Activated CD4-positive, CD25-positive, alpha-beta regulatory T cell treated with anti-CD3 and anti-CD28 coated beads, Interleukin-2, amount 50 U/mL, for 72 hours (primary cell): ENCODE results near the gene HAUS3.
"Not testable (repeated sequence)": the region's sequence is repeated elsewhere in the genome, so short reads cannot be mapped to it uniquely, and the experiment has no call there.

Experiments
- DNase-seq: peaks from one replicate; pipeline ENCODE4 v3.0.0; 2021

Gene HAUS3

DNA sequence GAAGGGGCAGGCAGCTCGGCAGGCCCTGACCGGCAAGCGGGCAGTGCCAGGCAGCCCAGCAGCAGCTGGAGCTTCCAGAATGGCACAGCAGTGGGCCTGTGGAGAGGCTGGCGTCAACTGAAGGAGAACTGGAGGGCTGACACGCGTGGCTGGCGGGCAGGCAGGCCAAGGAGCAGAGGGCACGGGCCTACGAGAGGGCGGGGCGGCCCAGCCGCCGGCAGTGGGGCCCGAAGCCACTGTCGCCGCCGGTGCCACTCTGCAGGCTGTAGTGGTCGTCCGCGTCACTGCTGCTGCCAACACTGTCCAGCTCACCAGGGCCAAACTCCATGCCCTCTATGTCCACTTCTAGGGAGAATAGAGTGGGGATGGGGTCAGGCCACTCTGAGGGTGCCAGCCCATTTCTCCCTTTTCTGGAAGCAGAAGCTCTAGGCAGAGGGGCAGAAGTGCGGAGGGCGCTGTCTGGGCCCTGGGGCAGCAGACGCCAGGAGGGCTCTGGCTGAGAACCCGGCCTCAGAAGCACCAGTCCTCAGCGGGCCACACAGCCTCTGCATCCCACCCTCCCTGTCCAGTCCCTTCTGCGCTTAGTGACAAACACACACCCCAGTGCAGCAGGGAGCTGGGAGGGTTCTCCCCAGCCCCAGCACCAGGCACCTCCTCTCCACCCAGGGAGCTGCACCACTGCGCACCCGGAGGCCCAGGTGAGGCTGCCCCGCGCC lies 8.6 kb upstream of the HAUS3 start:
- no peak for DNase-seq

DNA sequence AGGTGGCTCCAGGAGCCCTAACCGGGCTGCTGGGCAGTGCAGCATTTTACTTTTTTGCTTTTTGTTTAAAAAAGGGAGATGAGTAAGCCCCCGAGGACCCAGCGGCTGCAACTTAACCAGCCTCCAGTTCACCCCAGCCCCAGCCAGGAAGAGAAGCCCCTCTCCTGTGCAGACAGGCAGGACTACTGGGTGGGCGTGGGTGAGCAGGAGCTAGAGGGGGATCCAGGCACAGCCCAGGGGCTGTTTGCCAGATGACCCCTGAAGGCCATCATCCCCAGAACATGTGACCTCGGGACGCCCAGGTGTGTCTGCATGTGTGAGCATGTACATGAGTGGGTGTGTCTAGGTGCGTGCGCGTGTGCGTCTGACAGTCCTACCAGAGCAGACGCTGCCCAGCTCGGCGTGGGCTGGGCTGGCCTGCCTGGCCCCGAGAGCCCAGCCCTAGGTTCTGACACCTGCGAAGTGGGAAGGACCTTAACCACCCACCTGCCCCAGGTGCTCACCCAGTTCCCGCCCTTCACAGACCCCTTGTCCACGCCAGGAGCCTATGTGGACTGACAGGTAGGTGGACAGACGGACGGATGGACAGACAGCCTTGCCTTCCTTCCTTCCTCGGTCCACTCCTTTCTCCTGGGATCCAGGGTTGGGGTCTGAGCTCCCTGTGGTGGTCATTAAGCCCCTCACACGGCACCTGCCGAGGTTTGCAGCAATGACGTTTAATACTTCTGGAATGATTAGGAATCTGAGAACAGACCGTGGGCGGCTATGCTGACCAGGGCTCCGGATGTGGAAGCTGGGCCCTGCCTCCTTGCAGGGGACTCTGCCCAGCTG lies 7.8 kb upstream of the HAUS3 start:
- no peak for DNase-seq

DNA sequence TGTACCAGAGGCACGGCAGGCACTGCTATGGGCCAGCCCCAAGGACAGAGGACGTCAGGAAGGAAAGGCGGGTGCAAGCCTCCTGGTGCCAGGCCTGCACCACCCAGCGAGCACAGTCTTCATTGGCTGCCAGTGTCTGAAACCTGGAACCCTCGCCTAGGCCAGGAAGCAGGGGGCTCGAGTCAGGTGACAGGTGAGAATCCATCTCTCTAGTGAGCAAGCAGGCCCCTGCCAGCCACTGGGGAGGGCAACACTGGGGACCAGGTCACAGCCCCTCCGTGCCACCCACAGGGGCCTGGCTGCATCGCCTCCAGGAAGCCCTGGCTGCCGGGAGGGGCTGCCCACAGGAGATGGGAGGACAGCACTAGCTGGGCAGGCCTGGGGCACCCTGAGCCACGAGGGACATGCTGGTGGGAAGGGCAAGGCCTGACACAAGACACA lies 6.9 kb upstream of the HAUS3 start:
- DNase-seq, result no peak

DNA sequence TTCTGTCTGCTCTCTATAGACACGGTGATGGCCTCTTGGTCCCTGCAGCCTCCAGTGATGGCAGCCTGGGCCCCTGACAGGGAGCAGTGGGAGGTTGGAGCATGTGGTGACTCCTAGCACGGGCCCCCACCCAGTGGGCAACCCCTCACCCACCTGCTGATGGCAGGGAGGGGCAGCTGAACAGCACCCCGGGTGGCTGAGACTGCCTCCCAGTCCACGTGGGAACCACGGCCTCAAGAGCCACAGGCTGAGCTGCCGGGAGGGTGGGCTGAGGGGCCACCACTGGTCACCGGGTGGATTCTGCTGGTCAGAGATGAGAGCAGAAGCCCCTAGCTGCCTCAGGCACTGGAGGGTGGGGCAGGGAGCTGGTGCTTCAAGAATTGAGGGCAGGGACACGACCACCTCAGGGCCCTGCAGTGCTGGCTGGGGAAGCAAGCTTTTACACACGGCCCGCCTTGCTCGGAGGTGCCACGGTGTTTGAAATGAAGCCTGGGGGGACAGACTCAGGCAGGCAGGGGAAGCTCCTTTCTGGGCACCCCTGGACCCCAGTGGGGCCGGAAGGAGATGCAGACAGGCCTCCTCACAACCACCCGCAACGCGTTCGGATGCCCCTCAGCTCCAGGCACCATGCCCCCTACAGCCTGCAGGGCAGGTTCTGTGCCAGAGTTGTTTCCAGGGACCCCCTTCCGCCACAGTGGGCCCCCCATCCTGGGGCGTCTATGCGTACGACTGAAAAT lies 6.3 kb upstream of the HAUS3 start:
- DNase-seq, result no peak

DNA sequence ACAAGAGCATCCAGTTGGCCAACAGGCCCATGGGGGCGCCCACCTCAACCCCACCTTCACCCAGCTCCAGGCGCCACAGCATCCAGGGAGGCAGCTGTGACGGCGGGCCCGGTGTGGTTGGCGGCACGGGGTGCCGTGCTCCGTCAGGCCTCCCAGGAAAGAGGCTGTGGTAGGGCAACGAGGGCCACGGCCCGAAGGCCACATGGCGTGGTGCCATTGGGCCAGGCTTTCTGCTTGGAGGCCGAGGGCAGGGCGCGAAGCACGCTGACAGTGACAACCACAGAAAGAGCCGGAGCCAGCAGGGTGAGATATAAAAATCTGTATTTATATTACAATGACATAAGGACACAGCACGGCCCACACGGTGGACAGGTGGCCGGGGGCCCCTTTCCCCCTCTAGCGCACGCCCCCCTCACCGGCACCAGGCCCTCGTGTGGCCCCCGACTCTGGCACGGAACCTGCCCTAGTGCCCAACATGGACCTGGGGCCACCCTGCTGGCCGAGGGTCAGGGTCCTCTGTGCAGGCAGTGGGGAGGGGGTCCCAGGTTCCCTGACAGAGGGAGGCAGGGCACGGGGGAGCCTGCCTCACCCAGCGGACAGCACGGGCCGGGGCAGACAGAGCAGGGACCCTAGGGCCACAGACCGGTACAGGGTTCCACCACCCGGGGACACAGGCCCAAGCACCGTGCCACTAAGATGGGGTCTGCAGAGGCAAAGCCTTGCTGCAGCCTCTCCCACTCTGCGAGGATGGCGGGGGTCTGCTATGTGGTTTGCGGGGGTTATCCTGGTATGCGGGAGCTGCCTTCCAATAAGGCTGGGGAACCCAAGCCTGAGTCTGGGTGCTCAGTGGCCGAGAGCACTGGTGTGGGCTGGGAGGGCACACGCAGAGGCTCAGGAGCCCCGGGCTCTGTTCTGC lies 5.5 kb upstream of the HAUS3 start:
- no peak for DNase-seq

DNA sequence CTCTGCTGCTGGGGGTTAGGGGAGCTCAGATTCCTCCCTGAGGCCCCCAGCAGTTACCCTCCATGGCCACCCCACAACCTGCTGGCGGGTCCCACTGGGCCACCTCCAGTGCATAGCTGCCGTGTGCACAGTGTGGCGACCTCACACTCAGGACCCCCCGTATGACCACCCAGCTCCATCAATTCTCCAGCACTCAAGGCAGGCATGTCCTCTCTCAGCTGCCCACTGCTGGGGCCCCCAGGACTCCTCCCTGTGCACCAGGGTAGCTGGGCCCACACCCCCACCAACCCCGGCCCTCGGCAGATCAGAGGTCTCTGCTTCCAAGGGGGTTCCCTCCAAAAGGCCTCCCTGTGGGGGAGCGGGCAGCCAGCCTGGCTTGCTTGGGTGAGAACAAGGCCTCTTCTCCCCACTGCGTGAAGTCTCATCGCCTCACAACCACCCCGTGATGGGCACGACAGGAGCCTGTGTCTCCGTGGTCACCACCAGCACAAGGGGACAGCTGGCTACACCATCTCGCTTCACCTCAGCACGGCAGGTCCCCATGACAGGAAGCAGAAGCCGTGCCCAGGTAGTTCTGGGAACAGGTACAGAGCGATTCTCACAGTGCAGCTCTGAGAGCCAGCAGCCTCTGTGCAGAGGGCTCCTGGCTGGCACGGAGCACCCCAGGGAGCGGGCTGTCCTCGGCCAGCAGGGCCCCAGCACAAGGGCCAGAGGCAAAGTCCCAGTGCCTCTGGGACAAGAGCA lies 4.6 kb upstream of the HAUS3 start:
- no peak for DNase-seq

DNA sequence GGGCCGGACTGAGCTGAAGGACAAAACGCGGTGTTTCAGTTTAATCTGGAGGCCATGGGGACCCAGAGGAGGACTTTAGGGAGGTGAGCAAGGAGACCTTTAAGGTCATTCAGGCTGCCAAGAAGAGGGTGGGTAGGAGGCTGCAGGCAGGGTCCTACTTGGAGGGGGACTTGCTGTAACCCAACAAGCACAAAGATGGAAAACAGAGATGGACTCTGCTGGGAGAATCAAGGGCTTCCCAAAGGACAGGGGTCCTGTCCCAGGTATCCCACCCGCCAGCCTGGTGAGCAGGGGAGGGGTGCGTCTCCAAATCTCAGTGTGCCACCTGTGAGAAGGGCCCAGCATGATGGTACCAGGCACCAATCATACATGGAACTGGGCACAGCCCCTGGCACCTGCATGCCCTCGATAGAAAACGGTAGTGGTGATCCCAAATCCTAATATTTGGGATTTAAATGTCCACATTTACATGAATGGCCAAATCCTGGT lies 3.9 kb upstream of the HAUS3 start:
- no peak for DNase-seq

DNA sequence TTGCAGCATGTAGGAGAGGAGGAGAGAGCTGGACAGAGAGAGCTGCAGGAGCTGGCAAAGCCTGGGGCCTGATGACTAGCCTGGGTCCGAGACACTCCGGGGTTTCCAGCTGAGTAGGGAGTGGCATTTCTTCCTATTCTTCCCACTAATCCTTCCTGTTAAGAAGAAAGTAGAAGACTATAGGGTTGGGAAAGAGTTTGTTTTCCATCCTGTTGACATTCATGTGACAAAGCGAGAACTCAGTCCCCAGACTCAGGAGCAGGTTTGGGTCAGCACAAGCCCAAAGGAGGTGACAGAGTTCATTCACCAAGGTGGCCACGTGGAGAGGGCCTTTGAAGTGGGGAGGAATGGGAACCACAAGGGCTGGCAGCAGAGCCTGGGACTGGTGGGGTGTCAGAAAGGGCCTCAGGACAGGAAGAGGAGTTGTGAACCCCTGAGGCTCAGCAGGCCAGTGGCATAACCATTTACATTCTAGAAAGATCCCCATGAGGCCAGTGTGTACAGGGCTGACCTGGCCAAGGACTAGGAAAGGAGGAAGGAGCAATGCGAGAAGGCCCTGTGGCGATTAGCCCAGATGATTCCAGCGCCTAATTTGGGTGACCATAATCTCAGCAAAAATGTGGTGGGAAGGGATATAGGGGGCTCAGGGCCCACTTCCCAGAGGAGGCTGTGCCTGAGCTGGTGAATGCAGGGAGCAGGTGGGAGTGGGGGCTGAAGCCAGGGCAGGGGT lies 3.3 kb upstream of the HAUS3 start:
- DNase-seq, result no peak

DNA sequence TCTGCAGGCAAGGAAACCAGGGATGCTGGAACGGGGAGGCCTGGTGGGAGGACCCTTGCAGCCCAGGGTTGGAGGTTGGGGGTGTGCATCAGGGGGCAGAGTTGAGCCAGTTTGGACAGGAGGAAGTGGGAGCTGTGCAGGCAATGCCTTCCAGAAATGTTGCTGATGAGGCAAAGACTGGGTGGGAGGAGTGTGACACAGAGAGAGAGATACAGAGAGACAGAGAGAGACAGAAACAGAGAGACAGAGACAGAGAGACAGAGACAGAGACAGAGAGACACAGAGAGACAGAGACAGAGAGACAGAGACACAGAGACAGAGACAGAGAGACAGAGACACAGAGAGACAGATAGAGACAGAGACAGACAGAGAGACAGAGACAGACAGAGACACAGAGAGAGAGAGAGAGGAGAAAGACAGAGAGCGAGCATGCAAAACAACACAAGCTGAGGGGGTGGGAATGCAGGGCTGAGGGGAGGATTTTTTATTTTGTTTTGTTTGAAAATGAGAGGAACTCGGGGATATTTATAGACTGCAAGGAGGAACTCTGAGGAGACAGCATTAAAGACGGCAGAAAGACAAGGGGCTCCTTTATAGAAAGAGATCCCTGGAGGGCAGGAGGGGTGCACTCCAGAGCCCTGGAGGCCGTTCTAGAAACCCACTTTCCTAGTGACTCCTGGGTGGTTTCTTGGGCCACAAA lies 1.9 kb upstream of the HAUS3 start:
- no peak for DNase-seq

DNA sequence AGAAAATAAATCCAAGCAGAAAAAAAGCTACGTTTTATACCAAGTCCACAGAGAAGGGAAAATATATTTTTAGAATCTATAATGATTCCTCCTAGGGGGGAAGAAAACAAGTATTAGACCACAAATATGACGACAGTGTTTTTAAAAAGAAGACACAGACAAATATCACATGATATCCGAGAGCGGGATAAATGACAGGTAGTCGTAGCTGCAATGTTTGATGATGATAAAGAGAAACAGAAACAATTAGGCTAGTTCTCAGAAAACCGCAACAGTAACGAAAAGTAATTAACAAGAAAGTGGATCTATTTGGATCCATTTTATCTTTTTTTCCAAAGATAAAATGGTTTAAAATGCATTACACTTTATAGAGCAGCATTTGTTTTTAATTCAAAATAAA lies 918 bp downstream of the HAUS3 start:
- DNase-seq, result no peak

DNA sequence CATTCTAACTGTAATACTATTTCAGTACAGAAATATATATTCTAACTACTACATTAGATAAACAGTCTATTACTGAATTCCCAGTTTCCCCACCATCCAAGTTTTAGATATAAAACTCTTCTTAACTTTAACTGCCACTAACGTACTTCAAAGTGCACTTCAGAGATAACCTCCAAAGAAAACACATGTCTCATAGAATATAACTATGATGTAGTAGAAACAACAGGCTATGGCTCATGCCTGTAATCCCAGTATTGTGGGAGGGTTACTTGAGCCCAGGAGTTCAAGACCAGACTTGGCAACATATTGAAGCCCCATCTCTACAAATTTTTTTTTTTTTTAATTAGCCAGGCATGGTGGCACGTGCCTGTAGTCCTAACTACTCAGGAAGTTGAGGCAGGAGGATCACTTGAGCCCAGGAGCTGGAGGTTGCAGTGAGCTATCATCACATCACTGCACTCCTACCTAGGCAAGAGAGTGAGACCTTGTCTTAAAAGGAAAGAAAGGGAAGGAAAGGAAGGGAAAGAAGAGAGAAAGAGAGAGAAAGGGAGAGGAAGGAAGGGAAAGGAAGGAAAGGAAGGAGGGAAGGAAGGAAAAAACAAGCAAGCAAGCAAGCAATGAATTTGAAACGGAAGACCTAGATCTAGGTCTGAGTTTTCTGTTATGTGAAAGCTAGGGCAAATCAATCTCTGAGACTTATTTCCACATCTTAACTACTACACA lies 4.8 kb downstream of the HAUS3 start:
- DNase-seq, result no peak

DNA sequence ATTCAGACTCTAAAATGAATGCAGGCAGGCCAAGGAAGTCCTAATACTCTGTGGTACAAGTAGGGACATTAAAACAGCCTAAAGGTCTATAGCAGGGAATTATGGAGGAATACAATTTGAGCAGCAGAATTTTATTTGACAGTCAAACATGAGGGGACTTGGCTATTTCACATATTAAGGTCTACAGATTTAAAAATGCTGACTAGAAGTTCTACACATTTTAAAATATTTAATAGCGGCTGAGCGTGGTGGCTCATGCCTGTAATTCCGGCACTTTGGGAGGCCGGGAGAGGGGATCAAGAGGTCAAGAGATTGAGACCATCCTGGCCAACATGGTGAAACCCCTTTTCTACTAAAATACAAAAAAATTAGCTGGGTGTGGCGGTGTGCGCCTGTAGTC lies 10.8 kb downstream of the HAUS3 start:
- DNase-seq, result no peak

DNA sequence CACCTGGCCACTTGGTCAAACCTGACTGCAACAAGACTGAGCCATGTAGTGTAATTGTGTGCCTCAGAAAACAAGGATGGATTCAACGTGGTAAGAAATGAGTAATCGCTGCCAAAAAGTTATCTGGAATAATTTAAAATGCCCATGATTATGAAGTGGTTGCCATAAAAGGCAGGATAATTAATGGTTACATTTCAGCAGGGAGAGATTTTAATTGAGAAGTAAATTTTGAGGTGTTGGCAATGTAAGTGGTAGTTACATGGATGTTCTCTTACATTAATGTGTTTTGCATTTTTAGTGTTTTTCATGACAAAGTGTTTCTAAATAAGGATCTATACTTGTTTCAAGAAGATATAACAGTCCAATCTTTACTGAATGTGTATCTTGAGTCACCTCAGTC lies 15.7 kb downstream of the HAUS3 start:
- DNase-seq, result no peak

DNA sequence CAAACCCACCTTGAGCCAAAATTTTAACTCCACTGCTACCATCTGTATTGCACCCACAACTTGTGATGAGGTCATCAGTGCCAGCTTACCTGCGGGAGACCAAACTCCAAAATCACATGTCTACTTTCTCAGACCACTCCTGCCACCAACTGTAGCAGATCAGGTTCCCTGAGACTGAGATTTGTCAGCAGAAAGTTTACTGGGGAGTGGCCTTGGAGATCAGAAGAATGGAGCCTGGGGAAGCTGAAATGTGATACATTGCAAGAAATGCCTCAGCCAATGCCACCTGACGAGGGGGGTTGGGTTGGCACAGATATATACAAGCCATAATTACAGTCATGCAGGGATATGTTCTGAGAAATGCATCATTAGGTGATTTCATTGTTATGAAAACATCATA lies 19.1 kb downstream of the HAUS3 start:
- no peak for DNase-seq

DNA sequence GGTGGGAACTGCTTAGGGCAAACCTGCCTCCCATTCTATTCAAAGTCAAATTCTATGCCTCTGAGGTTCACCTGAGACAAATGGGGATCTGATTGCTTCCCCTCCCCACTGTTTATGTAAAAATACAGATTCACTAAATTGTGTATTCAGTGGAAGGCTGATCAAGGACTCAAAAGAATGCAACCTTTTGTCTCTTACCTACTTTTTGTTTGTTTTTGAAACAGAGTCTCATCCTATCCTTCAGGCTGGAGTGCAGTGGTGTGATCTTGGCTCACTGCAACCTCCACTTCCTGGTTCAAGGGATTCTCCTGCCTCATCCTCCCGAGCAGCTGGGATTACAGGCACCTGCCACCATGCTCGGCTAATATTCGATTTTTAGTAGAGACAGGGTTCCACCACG lies 20.5 kb downstream of the HAUS3 start:
- DNase-seq, result not testable (repeated sequence)

DNA sequence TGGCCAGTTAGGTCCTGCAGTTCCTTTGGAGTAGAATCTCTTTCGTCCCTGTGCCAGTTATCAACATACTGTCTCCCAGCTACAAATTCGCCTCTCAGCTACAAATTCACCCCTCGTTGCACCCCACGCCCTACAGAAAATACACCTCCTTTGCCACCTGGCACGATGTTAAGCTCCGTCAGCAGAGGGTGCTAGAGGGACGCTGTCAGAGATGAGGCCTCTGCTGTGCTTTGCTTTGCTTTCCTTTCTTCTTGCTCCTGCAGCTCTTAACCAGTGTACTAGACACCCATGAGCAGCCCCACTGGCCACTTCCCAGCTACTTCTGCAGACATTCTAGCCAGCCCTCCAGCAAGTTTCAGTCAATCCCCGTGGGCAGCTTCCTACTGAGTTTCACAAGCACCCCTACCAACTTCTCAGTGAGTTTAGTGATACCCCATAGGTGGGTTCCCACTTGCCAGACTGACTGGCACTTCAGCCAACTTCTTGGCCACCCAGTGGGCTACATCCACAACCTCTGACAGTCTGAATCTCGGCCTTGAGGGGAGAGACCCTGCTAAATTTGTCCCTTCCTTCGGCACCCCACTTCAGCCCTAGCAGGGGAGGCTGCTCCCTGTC lies 21.8 kb downstream of the HAUS3 start:
- peak; percentile 78 for DNase-seq

DNA sequence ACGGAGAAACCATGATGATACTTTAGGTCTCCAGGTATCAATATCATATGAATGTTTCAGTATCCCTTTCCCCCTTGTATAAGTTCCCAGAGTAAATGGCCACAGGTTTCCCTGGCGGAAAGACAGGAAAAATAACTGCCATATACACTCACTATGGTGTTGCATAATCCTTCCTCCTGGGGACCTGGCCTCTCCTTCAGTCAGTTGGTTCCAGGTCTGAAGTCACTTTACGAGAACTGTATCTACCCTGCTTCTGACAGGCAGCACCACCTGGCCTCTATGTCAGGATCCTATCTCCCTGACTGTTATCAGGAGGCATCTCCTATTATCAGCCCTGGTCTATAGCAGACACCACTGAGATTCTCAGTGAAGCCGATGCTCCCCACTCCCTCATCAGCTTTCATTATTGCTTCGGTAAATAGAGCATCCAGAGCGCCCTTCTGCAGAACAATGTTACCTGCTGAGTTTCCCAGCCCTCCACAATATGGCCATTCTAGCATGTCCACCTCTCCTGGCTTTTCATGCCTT lies 22.6 kb downstream of the HAUS3 start:
- no peak for DNase-seq

DNA sequence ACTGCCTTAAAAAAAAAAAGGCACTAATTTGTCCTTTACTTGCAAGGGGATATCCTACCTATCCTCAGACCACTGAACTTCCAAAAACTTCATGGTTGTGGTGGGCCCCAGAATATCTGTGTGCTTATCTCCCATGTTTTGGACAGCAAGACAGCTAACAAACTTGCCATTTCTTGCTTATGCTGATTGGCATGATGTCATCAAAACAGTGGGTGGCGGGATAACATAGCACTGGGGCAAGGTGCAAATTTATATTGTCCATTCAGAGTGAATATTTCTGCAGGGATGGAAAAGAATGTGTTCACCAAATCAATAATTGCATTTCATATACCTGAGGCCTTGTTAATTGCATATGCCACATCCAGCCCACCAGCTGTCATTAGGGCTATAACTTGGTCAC lies 23.5 kb downstream of the HAUS3 start:
- DNase-seq, result no peak

DNA sequence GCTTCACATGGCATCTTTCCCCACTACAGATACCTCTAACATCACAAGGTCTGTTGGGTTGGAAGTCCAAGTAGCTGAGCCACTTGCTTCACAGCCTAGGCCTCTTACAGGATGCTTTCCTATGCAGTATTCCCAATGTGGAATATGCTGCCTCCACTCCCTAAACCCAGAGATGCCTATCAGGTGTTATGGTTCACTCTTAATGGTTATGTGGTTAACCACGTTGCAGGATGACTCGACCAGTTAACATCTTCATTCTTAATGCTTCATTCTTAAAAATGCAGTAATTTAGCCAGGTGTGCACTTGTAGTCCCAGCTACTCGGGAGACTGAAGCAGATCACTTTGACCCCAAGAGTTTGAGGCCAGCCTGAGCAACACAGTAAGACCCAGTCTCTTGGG lies 24.2 kb downstream of the HAUS3 start:
- no peak for DNase-seq
